SKM-1 treated with dmso at 0.1 percent for 144 hours (cell line): Measurements from ENCODE around the gene ATOSA.
A peak's percentile ranks its signal among the peaks of the same experiment; 100 is the strongest.

ENCODE experiments used
- DNase-seq: peaks from one replicate; lab custom pipeline; 2025; ENCODE audit not compliant: unreplicated experiment; lab: John Stamatoyannopoulos, UW

The ATOSA gene, protein sequence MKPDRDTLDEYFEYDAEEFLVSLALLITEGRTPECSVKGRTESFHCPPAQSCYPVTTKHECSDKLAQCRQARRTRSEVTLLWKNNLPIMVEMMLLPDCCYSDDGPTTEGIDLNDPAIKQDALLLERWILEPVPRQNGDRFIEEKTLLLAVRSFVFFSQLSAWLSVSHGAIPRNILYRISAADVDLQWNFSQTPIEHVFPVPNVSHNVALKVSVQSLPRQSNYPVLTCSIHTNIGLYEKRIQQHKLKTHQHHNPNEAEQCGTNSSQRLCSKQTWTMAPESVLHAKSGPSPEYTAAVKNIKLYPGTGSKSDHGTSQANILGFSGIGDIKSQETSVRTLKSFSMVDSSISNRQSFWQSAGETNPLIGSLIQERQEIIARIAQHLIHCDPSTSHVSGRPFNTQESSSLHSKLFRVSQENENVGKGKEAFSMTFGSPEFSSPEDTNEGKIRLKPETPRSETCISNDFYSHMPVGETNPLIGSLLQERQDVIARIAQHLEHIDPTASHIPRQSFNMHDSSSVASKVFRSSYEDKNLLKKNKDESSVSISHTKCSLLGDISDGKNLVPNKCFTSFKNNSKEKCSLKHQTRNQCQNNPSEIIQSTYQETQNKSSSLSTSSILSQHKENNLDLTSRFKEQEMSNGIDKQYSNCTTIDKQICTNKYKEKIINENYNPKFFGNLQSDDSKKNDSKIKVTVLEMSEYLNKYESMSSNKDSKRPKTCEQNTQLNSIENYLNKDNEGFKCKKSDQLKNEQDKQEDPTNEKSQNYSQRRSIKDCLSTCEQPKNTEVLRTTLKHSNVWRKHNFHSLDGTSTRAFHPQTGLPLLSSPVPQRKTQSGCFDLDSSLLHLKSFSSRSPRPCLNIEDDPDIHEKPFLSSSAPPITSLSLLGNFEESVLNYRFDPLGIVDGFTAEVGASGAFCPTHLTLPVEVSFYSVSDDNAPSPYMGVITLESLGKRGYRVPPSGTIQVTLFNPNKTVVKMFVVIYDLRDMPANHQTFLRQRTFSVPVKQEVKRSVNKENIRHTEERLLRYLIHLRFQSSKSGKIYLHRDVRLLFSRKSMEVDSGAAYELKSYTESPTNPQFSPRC

DNA sequence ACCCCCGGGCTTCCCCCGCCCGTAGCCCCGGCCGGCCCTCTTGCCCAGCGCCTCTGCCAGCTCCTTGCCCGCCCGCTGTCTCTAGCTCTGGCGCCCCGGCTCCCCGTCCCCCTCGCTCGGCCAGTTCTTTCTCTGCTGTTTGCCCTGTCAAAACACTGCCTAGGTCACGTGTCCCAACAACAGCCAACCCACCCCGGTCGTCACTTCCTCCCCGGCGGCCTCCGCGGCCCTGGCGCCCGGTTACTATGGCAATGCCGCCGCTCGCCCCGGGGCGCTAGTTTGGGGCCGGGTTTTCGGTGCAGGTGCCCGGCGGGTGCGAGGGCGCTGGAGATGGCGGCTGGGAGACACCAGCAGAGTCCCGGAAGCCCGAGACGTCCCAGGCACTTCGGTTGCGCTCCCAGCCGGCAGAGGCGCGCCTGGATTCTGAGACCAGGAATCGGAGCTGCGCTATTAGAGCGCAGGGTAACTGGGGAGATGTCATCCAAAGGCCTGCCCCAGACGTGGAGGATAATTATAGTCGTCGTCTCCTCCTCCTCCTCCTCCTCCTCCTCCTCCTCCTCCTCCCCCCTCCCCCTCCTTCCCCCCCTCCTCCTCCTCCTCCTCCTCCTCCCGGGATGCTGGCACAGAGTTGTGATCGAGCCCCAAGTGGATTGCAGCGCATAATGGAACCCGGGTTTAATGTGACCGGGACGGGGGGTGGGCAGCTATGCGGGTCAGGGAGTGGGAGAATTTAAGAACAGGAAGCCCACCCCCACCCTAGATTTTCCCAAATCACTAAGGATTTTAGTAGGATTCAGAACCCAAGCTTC lies at the start of gene ATOSA:
Gene ATOSA (minus strand): TSS at position 157 of the 809 bp plus-strand sequence. CDS start 1,367 bp downstream, outside the sequence.
- peak; percentile 85 for DNase-seq

DNA sequence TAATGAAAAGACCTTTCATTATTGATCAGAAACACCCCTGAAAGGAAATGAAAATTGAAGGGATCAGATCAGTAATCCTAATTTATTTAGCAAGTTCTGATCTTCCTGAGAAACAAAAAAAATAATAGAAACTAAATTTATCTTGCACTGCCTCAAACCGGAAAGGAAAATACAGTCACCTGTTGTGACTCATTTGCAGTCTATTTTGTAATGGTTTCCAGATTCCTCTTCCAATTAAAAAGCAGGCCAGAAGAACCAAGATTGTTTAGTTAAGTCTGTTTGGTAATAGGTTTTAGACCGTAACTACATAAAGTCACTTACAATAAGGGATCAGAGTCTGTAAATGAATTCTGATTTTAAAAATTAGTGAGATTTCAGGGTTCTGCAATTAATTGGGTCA lies 49.7 kb upstream of the ATOSA start:
- no peak for DNase-seq

DNA sequence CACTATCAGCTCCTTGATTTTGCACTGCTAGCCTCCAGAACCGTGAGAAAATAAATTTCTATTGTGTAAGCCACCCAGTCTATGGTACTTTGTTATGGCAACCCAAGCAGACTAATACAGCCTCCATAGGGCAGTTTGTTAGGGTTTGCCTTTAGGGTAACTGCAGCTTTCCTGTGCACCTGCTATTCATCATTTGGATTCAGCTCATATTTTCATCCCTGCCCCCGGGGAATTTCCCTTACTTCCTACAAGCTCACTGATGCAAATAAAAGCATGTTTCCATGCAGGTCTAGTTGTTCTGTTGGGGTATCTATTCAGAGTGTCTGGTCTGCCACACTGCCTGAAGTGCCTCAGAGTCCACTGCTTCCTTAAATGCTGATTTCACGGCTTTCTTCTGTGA lies 48.6 kb upstream of the ATOSA start:
- DNase-seq: no peak

DNA sequence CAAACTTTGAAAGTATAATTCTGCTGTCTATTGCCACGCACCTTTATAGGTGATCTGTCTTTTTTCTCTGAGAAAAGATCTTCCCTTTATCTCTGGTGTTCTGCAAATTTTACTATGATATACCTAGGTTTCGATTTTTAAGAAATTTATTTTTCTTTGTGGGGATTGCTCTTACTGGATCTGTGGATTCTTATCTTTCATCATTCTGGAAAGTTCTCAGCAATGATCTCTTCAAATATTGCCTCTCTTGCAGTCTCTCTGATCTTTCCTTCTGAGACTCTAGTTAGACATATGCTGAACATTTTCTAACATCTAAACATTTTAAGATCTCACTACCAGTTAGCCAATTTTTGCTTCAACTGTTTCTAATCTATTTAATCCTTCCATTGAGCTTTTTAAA lies 47.0 kb upstream of the ATOSA start:
- no peak for DNase-seq

DNA sequence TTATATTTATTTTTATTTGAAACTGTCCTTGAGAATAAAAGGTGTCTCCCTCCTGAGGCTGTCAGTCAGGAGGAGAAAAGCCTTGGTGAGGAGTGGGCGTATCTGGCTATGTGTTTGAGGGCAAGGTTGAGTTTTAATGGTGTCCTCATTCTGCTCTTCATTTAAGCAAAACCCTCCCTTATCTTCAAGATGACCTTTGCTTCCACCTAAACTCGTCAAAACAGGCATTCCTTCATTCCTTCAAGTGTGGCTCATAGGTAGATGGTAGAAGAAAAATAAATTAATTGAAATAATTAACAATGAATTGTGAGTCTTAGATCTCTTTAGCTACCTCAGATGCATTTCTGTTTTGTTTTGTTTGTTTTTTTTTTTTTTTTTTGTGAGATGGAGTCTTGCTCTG lies 39.4 kb upstream of the ATOSA start:
- no peak for DNase-seq

DNA sequence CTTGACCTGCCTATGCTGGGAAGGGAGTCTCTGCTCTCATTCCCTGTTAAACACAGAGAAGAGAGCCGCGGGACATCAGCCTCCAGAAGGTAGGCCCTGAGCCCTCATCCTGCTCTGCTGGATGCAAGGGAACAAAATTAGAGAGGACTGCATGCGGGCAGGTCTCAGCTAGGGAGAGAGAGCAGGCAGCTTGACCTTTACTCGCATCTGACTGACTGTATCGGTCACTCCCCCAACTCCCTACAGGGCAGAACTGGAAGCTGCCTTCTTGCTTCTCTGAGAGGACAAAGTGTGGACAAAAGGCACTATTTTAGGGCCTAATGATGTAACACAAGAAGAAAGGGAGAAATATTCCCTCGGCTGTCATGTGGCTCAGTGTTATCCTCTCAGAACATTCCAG lies 38.7 kb upstream of the ATOSA start:
- no peak for DNase-seq

DNA sequence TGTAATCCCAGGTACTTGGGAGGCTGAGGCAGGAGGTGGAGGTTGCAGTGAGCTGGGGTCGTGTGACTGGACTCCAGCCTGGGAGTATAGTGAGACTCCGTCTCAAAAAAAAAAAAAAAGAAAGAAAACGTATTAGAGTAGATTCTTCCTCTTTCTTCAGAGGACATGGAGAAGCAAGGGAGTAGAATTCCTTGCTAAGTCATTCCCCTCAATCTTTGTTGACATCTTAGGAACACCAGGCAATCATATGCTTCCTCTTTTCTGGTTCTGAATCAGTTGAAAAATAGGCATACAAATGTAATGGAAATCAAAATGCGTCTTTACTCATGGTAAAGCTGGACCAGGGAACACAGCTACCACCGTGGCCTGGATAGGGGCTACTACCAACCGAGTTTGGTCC lies 38.3 kb upstream of the ATOSA start:
- DNase-seq: no peak

DNA sequence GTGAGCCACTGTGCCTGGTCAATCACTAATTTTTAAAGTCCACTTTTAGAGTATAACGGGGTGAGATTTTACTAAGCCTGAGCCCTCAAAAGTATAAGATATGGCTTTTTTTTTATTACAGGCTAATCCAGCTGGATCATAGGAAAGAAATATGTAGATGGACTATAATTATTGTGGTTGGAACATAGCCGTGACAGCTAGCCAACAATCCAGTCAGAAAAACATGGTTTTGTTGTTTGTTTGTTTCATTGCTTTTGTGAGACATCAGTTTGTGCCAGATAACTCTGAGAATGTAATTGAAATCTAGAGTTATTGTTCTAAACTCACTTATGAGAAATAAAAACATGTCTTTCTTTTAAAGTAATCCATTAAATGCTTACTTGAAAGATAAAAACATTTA lies 37.3 kb upstream of the ATOSA start:
- no peak for DNase-seq

DNA sequence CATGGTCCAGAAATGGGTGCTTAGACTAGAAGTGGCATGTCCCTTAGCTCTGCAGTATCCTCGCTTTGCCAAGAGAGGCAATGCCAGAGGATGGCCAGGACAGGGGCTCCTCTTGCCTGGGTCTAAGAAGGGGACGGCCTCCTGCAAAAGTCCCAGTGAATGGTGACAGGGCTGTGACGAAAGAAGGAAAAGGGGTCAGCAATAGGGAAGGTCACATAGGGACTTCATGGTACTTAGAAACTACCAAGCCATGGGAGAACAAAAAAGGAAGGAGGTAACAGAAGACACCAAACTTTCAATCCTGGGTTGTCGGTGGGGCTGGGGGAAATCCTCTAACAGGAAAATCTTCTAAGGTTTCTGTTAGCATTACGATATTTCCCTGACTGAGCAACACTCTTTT lies 36.2 kb upstream of the ATOSA start:
- DNase-seq: no peak

DNA sequence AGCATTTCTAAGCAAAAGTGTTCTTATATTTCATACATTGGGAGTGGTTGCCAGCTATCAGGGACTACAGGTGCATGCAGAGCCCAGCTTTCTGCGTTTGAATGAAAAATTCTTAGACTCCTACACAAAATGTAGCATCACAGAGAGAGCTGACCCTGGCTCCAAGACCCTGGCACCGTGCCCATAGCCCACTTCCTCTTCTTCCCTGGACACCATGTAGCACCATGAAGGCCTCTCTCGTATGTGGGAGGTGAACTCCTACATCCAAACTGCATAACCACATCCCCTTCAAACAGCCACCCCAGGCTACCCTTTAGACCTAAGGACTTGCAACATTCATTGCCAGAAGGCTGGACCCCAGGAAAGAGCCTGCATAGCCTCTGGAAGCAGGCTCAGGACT lies 35.8 kb upstream of the ATOSA start:
- peak; percentile 65 for DNase-seq

DNA sequence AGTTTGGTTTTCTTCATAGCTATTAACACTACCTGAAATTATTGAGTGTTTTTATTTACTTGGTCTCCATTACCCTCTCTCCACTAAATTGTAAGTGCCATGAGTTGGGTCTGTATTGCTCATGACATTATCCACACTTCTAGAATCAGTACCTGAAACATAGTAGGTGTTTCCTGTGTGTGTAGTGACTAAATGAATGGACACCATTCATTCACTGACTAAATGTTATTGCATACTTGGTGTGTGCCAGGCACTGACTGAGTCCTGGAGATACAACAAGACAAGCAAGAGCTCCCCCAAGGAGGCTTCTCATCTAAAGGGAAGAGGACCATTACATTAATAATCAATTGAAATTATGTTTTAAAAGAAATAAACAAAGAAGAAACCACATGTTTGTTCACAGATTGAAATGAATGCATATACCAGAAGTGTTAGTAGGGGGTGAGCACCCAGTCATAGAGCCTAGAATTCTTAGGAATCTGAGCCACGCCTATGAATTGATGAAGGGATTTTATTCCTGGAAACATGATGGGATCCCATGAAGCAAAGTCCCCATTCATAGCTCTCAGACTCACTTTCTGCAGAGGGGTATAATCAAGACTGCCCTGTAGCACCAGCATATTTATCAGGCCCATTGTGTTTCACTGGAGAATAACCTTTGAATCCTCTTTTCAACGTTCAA lies 31.7 kb upstream of the ATOSA start:
- DNase-seq: no peak

DNA sequence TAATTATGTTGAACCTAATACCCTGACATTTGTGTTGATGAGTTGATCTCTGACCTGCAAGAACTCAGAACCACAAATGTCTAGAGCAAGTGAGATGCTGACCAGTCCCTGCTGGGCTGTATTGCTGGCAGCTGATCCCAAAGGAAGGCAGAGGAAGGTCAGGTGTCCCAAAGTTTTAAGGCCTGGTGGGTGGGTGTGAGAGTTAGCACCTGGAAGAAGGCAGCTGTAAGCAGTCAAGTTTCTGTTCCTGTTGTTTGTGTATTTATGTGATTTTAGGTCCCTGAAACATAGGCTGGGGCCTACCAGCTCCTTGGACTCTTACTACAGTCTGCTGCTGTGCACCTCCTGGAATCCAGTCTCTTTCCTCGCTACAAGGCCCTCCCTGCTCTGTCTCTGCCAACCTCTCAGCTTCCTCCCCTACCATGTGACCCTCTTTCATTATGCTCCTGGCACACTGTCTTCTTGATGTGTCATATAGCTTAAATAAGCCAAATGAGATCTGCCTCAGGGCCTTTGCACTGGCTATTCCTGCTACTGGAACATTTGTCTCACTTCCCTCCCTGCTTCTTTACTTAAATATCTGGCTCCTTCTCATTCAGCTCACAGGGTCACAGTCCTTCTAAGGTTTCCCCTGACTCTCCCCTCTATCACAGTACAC lies 31.0 kb upstream of the ATOSA start:
- DNase-seq: no peak

DNA sequence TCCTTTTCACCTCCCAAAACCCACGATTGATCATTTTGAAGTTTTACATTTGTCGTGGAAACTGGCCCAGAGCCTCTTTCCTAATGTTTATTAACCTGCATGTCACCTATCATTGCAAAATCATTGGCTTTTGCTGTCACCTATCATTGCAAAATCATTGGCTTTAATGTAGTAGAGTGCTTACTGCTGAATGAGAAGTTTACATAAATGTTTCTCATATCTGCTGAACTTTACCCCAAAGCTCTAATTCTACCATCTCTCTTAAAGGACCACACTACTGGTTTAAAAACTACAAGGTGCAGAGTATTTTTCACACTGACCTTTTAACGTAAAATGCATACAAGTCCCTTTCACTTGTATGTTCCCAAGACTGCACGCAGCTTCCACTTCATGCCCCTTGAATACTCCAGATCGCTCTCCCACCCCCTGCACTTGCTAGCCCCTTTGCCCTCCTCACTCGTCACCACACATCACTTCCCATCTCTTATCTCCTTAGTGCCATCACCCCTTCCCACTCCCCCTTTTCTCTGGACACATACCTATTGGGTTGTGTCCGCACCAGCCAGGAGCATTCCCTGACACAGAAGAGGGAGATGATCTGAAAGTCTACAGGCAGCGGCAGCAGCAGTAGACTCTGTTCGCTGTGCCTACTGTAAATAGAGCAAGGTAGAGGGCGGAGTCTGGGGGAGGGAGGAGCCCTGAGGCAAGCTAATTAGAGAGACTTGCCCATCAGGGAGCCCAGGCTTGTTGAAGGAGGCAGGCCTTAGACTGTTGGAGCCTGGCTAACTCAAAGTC lies 30.2 kb upstream of the ATOSA start:
- no peak for DNase-seq

DNA sequence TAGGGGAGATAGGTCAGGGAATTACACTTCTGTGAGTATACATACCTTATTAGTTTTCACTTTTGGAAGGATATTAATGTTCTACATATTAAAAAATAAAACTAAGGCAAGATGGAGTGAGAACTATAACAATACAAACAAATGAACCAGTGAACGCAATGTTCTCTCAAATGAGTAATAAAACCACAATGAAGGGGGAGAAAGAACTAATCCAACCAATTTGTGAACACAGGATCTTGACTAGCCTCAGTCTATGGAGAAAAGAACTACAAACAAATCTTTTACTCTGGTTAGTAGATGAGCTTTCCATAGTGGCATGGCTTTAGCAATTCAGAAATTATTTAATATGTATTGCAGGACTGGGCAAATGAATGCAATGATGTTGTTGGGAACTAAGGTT lies 26.9 kb upstream of the ATOSA start:
- DNase-seq: no peak

DNA sequence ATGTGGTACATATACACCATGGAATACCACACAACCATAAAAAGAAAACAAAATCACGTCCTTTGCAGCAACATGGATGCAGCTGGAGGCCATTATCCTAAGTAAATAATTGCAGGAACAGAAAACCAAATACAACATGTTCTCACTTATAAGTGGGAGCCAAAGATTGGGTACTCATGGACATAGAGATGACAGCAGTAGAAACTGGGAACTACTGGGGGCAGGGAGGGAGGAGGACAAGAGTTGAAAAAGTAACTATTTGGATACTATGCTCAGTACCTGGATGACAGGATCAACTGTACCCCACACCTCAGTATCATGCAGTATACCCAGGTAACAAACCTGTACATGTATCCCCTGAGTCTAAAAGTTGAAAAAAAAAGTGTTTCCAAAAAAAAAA lies 23.2 kb upstream of the ATOSA start:
- no peak for DNase-seq

DNA sequence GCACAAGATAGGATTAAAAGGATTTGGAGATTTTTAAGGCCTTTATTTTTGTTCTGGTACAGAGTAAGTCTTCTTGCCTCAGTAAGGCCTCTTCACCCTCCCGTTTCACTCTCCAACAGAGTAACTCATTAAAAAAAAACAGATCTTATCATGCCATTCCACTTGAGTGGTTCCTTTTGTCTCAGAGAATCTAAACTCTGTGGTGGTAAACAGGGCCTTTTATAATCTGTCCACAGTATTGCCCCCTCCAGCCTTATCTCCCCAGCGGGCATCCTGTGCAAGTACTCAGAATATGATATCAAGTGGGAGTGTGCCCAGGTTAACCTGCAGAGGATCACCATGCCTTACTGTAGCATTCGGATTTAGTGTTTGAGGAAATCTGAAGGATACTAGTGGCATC lies 20.3 kb upstream of the ATOSA start:
- DNase-seq: no peak

DNA sequence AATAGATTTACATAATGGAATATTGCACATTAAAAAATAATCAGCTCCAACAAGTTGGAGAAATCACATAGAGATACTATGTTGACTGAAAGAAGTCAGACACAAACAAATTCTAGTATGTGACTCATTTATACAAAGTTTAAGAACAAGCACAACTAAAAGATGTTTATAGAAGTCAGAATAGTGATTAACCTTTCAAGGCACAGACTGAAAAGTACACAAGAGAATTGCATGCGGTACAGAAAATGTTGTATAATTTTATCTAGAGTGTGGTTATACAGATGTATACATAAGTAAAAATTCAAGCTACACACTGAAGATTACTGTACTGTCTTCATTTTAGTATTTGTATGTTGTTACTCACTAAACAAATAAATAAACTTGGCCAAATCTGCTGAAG lies 19.3 kb upstream of the ATOSA start:
- no peak for DNase-seq

DNA sequence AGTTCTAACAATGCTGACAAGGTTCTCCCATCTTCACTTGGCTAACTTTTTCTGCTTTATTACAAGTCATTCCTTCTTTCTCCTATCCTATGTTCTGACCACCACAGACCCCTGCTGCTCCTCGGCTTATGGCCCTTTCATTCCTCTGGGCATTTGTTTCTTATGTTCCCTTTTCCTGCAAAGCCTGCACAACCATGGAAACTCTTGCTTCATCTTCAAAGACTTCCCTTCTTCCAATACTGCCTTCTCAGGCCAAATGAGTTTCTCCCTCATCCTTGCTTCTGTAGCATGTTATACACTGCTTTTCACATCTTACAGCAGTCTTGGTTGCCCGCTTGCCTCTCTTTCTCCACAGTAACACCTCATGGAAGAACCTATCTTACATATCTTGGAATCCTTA lies 17.9 kb upstream of the ATOSA start:
- DNase-seq: no peak

DNA sequence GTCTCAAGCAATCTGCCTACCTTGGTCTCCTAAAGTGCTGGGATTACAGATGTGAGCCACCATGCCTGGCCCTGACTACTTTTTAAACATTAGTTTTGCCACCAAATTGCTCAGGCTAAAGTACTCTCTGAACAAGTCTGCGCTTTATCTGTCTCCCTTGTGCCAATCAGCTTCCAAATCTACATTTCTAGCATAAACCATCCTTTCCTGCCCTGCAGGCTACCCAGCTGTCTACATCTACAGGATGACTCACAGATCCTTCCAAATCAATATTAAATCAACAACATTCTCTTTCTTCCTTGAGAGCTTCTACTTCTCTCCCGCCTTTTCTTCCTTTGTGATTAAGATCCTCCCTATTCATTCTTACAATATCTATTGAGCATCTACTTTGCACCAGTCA lies 16.0 kb upstream of the ATOSA start:
- no peak for DNase-seq
